ENCODE data around the gene MRAP. TPM values are rescaled to one million over a fixed set of nuclear protein-coding genes. Genes with fewer than 3 reads are reported as not detected.
"Not testable (repeated sequence)": the region's sequence is repeated elsewhere in the genome, so short reads cannot be mapped to it uniquely, and the experiment has no call there.

The MRAP gene
- total RNA-seq, 1 donor from 2014 or later = not detected

DNA sequence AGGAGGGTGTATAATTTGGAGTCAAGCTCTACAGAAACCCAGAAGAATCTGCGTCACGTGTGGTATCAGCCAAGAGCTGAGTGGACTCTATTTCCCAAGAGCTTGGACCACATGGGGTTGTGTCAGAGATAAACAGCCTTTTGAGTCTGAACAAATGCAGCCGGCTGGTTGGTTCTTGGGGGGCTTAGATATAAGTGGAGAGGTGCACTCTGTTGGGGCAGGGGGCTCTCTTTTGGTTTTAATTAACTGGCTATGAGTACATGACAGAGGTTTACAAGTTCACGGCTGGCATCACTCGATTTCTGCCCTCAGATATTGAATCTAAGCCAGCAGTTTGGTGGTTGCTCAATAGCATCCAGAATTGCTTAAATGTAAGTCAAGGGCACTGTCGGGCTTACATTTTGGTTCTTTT lies 501 bp upstream of the MRAP start:
- DNase-seq (ENCODE audit: low spot score in 2 of 2) (no peak), FAIRE-seq (no peak)

DNA sequence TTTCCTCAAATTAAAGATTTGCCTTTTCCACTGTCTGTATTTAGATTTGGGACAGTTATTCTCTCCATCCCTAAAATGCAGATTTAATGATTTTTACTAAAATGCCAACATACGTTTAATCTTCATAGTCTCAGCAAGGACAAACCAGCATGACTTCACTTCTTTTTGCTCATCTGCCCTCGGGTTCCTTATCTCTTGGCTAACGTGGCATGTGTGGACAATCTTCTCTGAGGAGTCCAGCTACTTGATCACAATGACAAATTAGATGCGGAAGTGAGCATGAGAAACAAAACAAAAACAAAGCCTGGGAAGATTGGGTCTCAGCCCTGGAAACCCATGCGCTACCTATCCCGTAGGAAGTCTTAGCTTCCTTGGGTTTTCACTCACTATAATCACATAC lies 1.0 kb downstream of the MRAP start:
- FAIRE-seq (no peak), DNase-seq (ENCODE audit: low spot score in 2 of 2) (no peak)

DNA sequence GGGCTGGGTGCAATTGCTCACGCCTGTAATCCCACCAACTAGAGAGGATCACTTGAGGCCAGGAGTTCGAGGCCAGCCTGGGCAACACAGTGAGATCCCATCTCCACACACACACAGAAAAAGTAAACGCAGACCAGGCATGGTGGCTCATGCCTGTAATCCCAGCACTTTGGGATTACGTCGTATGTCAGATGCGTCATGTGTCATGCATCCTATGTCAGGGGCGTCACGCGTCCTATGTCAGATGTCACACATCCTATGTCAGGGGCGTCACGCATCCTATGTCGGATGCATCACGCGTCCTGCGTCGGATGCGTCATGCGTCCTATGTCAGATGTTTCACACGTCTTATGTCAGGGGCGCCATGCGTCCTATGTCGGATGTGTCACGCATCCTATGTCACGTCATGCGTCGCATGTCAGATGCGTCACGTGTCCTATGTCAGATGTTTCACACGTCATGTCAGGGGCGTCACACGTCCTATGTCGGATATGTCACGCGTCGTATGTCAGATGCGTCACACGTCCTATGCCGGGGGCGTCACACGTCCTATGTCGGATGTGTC lies 1.5 kb downstream of the MRAP start:
- no peak for DNase-seq (ENCODE audit: low spot score in 2 of 2)
- FAIRE-seq = no peak

DNA sequence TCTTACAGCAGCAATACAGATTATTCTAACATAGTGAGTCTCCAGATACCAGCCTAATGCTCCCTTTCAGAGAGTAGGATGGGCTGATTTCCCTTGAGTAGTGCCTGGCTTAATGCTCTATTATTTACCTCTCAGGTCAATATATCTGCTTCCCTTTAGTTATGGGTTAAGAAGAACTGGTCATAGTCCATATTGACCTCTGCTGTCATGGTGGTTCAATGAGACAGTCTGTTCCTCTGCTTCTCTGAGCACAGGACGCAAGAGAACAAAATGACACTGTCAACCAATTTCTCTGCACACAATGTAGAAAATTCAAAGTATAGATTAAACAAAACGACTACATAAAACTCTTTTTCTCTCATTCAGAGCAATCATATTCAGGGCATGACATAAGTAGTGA lies 2.9 kb downstream of the MRAP start:
- FAIRE-seq (no peak), DNase-seq (ENCODE audit: low spot score in 2 of 2) (no peak)

DNA sequence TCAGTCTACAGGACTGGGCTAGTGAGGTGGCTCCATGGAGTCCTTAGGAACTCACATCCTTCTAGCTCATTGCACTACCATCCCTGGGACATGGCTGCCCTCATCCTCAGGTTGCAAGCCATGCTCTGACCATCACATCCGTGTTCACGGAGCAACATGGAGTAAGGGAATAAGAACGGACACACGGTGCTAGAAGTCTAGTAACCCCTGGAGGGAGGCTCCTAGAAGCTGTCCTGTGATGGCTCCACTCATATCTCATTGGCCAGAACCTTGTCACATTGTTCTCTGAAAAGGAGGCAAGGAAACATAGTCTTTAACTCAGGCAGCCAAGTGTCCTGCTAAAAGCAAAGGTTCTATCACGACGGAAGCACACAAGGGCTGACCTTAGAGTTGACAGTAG lies 3.9 kb downstream of the MRAP start:
- no peak for FAIRE-seq
- no peak for DNase-seq (ENCODE audit: low spot score in 2 of 2)

DNA sequence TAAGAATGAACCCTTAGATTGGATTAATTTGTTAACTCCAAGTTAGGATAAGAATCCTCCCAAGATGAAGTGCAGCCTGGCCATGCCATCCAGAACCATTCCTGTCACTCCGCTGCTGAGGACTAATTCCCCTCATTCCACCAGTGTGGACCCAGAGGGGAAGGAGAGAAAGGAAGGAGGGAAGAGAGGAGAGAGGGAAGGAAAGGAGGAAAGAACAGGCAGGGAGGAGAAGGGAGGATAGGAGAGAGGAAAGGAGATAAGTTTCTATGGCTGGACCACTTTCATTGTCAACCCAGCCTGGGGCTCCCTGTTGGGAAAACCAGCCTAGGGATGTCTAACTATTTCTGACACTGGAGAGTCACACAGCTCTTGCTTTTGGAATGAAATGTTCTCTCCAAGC lies 4.7 kb downstream of the MRAP start:
- FAIRE-seq (no peak), DNase-seq (ENCODE audit: low spot score in 2 of 2) (no peak)

DNA sequence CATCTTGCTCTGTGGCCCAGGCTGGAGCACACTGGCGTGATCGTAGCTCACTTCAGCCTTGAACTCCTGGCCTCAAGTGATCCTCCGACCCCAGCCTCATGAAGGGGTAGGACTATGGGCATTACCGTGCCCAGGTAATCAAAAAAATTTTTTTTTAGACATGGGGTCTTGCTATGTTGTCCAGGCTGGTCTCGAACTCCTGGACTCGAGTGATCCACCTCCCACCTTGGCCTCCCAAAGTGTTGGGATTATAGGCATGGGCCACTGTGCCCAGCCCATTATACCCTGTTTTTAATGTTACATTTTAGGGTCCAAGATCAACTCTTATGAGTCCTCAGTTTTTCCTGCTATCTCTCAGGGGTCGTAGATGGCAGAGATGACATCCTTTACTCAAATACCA lies 6.3 kb downstream of the MRAP start:
- no peak for FAIRE-seq

DNA sequence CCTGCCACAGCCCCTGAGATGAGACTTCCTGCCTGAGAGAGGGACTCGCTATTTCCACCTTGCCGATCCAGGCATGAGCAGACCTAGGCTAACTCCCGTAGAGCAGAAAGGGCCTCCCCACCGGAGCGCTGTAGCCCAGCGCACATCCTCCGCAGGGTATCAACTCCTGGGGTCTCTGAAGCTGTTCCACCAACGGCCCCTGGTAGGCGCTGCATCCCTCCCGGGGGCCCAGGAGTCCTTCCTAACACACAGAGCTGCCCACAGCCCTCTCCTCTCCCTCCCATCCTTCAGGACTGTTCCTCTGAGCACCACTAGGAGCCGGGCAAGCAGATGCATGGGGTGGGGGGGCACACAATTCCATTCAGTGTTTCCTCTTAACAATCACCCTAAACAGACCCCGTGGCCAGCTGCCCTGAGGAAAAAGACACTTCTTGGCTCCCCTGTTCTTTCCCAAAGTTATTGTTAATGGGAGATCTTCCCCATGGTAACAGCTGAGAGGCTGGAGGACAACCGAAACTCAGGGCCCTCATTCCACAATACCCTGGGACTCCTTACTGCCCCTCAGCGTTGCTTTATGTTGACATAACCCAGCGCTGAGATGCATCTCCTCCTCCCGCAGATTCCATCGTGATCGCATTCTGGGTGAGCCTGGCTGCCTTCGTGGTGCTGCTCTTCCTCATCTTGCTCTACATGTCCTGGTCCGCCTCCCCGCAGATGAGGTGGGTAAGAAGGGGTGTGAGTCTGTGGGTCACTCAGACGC lies 7.5 kb downstream of the MRAP start:
- FAIRE-seq (no peak), DNase-seq (ENCODE audit: low spot score in 2 of 2) (peak; percentile 52 to 60)

More for the DNA sequence above, 6.3 kb downstream of the MRAP start:
- DNase-seq (ENCODE audit: low spot score in 2 of 2) = no peak

DNA sequence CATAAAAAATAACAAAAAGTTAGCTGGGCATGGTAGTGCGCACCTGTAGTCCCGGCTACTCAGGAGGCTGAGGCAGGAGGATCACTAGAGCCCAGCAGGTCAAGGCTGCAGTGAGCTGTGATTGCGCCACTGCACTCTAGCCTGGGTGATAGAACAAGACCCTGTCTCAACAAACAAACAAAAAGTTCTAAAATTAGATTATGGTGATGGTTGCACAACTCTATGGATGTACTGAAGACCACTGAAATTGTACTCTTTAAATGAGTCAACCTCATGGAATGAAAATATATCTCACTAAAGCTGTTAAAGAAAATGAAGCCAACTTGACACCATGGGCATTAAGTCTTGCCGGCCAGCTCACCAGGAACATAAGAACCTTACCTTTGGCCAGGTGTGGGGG lies 9.1 kb downstream of the MRAP start:
- FAIRE-seq (no peak), DNase-seq (ENCODE audit: low spot score in 2 of 2) (no peak)

DNA sequence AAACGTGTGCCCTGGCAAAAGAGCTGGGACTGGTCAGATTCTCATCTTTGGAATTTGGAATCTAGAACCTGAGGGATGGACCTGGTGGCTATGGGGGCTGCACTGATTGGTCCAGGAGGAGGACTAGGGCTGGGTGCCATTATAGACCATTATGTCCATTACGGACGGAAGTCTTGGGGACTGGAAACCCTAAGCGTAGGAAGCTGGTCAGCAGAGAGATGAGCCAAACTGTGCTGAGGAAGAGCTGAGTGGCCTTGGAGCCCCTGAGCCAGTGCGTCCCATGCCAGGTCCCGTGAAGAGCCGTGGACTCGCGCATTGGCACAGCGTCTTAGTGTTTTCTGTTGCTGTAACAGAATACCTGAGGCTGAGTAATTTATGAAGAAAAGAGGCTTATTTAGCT lies 10.0 kb downstream of the MRAP start:
- DNase-seq (ENCODE audit: low spot score in 2 of 2) (no peak), FAIRE-seq (no peak)

DNA sequence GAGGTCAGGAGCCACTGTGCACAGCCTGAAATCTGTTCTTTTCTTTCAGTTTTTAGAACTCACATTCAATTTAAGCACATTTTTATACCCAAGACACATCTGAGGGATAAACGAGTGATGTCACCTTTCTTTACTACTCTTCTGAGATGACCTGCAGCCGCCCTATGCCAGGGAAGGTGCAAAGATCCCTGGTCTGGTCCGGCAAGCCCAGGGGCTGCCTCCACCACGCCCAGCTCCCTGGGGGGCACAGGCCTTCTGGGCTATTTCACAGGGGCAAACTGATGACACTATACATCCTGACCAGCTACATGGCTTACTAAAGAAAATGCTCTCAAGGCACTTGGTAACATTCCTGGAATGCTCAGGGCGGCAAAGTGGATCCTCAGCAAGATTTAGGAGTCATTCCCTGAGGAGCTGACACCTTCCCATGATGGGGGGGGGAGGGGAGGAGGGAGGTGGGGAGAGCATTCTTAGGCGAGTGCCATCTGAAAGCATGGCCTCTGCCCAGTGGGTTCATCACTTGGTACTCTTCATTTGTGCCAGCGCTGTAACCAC lies 11.3 kb downstream of the MRAP start:
- DNase-seq (ENCODE audit: low spot score in 2 of 2) (no peak), FAIRE-seq (no peak)

DNA sequence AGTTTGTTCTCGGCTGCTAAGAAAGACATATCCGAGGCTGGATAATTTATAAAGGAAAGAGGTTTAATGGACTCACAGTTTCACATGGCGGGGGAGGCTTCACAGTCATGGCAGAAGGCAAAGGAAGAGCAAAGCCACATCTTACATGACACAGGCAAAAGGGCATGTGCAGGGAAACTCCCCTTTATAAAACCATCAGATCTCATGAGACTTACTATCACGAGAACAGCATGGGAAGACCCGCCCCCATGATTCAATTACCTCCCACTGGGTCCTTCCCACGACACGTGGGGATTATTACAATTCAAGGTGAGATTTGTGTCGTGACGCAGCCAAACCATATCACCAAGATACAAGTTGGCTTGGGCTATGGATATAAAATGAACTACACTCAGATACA lies 12.3 kb downstream of the MRAP start:
- not testable (repeated sequence) for DNase-seq (ENCODE audit: low spot score in 2 of 2); FAIRE-seq

DNA sequence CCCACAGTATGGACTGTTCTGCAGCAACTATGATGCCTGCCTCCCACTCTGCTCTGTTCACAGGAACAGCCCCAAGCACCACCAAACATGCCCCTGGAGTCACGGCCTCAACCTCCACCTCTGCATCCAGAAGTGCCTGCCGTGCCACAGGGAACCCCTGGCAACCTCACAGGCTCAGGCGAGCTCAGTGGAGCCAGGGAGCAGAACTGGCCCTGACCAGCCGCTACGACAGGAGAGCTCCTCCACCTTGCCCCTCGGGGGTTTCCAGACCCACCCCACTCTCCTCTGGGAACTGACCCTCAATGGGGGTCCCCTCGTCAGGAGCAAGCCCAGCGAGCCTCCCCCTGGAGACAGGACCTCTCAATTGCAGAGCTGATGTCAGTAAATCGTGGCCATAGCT lies 13.0 kb downstream of the MRAP start:
- FAIRE-seq = no peak
- DNase-seq (ENCODE audit: low spot score in 2 of 2) = no peak

DNA sequence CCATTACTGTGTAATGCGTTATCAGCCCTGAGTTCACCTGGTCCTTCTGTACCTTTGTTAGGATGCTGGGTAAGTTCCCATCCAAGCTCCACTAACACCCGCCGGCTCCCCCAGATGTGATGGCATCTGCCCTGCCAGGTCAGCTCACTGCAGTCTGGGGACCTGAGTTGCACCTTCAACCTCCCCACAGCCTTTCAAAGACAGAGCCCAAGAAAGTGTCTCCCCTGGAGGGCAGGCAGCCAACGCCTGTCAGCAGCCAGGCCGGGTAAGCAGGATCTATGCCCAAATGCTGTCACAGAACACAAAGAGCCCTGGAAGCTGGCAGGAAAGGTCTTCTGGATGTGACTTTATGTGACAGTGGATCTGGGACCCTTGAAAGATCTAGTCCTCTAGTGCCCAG lies 13.7 kb downstream of the MRAP start:
- no peak for DNase-seq (ENCODE audit: low spot score in 2 of 2)
- no peak for FAIRE-seq

DNA sequence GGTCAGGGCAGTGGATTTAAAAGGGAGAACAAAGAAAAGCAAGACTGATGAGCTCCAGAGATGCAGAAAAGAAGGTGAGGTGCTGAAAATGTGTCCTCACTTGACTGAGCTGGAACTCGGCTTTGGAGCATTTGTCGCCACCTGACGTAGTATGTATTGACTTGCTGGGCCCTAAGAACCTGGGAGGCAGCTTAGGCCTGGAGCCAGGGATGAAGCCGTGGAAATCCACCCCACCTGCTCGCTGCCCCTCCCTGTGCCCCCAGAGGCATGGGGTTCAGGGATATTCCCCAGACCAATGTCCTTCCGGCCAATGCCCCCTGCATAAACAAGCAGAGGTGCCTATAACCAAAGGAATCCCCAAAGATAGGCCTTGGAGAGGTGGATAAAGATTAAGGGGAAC lies 14.3 kb downstream of the MRAP start:
- DNase-seq (ENCODE audit: low spot score in 2 of 2) = no peak
- FAIRE-seq = no peak

DNA sequence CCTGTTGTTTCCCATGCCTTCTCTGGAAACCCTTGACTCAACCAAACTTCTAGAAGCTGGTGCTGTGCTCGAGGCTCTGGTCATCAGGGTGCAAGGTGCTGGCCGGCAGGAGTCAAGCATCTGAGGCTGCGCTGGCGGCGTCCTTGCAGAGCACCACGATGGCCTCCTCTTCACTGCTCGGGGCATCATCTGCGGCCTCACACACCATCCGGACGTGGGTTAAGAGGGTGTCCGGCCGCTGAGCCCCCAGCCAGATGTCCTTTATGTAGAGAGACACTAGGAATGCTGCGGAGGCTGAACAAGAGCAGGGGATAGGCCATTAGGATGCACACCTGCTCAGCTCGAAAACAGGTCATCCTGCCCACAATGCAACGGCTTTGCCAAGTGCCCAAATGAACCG lies 16.2 kb downstream of the MRAP start:
- DNase-seq (ENCODE audit: low spot score in 2 of 2) (no peak), FAIRE-seq (no peak)

DNA sequence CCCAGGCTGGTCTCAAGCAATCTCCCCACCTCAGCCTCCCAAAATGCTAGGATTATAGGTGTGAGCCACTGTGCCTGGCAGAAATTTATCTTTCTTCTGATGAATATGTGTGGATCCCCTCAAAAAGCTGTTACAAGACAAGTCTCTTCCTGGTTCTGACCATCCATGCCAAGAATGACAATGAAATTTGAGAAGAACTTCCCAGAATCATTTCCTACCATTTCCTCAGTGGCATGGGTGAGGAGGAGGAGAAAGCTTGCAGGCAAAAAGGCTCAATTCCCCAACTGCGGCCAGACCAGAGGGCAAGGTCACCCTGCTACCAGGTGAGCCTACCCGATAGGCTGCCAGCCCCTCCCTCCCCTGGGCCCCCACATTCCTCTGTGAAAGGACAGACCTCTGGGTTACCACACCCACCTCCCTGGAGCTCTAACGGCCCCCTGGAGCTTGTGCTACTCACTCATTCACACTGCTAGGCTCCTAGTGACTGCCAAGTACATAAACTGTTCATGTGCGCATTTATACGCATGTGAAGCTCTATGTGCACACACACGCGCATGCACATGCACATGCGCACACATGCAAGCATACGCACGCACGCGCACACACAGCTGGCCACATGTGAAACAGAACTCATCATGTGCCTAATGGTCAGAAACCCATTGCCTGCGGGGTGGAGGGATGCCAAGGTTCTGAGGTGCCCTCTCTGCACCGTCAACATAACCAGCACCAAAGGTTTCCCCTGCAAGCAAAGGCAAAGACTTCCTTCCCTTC lies 17.0 kb downstream of the MRAP start:
- DNase-seq (ENCODE audit: low spot score in 2 of 2) (no peak), FAIRE-seq (no peak)

DNA sequence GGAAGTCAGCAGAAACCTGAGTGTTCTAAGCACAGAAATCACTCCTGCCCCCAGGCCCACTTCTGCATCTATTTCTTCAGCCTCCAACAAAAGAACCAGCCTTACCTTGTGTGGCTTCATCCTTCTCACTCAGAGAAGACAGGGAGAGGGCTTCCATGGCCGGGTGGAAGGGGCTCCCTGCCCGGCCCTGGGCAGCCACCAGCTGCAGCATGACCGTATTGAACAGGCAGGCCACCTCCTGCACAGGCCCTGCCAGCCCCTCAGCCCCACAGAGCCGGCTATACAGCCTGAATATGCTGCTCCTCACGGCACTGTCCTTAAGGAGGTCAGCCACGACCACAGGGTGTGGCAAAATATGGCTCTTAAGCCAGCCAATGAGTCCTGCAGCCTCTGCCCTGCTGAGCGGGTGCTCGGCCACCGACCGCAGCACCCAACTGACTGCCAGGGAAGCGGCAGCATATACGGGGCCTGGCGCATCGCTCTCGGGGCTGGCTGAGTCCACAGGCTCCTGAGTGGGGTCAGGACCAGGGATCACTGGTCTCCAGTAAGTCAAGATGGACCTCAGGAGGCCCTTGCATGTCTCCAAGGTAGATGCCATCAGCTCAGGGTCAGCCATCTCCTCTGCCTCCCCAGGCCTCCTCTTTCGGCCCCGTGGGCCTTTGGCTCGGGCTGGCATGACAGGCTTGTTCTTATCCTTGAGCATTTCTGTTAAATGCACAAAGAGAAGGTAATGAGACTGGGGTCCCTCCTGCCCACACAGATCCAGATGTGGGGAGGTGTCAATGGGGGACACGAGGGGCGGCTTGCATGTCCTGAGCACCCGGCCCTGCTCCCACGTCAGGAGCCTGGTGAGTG lies 17.9 kb downstream of the MRAP start:
- FAIRE-seq = no peak
- no peak for DNase-seq (ENCODE audit: low spot score in 2 of 2)

DNA sequence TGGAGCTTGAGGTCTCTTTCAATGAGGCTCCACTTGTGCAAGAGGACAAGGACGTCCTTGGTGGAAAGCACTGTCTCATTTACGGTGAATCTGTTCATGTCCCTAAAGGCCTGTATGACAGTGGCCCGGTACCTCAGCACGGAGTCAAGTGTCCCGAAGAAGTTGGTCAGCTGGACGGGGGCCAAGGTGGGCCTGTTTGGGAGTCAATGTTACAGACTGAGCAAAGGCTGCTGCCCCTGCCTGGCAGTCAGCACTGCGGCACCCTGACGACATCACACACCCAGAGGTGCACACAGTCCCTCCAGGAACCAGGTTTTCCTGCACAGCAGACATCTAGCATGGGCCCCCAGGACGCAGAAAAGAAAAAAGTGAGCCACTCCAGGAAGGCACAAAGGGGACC lies 19.1 kb downstream of the MRAP start:
- no peak for DNase-seq (ENCODE audit: low spot score in 2 of 2)
- no peak for FAIRE-seq

DNA sequence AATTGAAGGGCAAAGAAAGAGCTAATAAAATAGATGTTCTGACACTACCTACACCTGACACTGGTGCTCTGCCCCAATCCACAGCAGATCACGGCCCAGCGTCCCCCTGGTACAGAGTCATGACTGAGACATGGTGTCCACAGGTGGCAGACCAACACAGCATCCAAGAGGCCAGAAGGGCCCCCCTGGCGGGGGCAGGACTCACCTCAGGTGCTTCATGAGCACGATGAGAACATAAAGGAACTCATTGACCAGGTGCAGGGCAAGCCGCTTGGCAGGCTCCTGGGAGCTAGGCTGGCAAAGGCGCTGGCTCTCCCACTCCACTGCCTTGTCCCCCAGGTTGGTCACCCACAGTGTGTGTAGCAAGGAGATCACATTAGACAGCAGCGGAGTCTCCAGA lies 20.4 kb downstream of the MRAP start:
- DNase-seq (ENCODE audit: low spot score in 2 of 2) (no peak), FAIRE-seq (no peak)

DNA sequence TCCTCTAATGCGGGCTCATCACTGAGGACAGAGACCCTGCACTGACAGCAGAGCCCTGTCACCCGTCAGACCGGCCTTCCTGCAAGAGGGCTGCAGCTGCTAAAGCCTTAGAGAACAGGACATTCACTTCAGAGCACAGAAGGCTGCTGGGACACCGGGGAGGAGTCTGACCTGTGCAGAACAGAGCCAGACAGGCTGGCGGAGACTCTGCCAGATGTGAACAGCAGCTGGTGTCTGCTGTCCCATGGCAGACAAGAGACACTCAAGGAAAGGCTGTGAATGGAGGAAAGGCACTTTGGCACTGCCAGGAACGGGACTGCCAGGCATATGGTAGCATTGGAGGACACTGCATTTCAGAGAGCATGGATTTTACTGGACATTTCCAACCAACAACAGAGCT lies 21.4 kb downstream of the MRAP start:
- DNase-seq (ENCODE audit: low spot score in 2 of 2) (no peak), FAIRE-seq (no peak)
